ENCODE data around the gene GNG12. TPM values are rescaled to one million over a fixed set of nuclear protein-coding genes. Genes with fewer than 3 reads are reported as not detected.

GNG12 gene
- total RNA-seq, 2 experiments from 2014 or later = not detected

GRCh38 chr1:67676946-67677345 is 156.3 kb downstream of the GNG12 start:
- no peaks in the 10 kb centered on the region for H3K36me3 Mint-ChIP-seq (ENCODE audit: low read depth)
- no peak overlapping the region for H3K4me3 Mint-ChIP-seq
- ATAC-seq = no peak
- no peak for DNase-seq
- peaks cover 20% of the 10 kb centered on the region for H3K4me1 Mint-ChIP-seq (ENCODE audit: low read depth)
- intact Hi-C loops (cut with micrococcal nuclease) = no loop called here
- peaks cover 5% of the 10 kb centered on the region for H3K27me3 Mint-ChIP-seq
- TF ChIP-seq CTCF (IDR thresholded peaks at IDR 0.05) = no peak
- no peak overlapping the region for H3K27ac Mint-ChIP-seq
- H3K9me3 Mint-ChIP-seq = no peaks in the 10 kb centered on the region
- ChIA-PET CTCF (interaction anchor here (1.4 to 3.9 kb wide), 3 partner anchors 10 to 115 kb away, joined by 4 to 11 read pairs (median 8); no protein-coding TSS in a partner anchor), POLR2A (interaction anchor here (4.7 kb wide), 1 partner anchor 8 kb away, joined by 33 read pairs; the partner anchor contains the start of gene GADD45A)

GRCh38 chr1:67676287-67676686 is 157.0 kb downstream of the GNG12 start:
- TF ChIP-seq CTCF (IDR thresholded peaks at IDR 0.05) = no peak
- ChIA-PET POLR2A (interaction anchor here (0.8 to 4.7 kb wide), 2 partner anchors 8 to 103 kb away, joined by 3 to 33 read pairs; partner anchors contain the start of gene GADD45A), CTCF (interaction anchor here (0.6 to 4.4 kb wide), 5 partner anchors 9 to 465 kb away, joined by 3 to 16 read pairs (median 8); partner anchors contain the start of gene GADD45A)
- peaks cover 19% of the 10 kb centered on the region for H3K4me1 Mint-ChIP-seq (ENCODE audit: low read depth)
- no peaks in the 10 kb centered on the region for H3K36me3 Mint-ChIP-seq (ENCODE audit: low read depth)
- peaks cover 5% of the 10 kb centered on the region for H3K27me3 Mint-ChIP-seq
- intact Hi-C loops (cut with micrococcal nuclease) = no loop called here
- DNase-seq (no peak), ATAC-seq (no peak)
- no peak overlapping the region for H3K27ac Mint-ChIP-seq
- no peaks in the 10 kb centered on the region for H3K9me3 Mint-ChIP-seq
- H3K4me3 Mint-ChIP-seq = no peak overlapping the region

- H3K27ac Mint-ChIP-seq = no peak overlapping the region
- ChIA-PET POLR2A (interaction anchor here (0.8 to 4.7 kb wide), 2 partner anchors 9 to 103 kb away, joined by 3 to 33 read pairs; partner anchors contain the start of gene GADD45A), CTCF (interaction anchor here (0.6 to 4.4 kb wide), 5 partner anchors 9 to 465 kb away, joined by 3 to 16 read pairs (median 8); partner anchors contain the start of gene GADD45A)
- H3K9me3 Mint-ChIP-seq = no peaks in the 10 kb centered on the region
- DNase-seq = peak; percentile 17
- no peak overlapping the region for H3K4me3 Mint-ChIP-seq
- peaks cover 5% of the 10 kb centered on the region for H3K27me3 Mint-ChIP-seq
- ATAC-seq = no peak
- intact Hi-C loops (cut with micrococcal nuclease) = no loop called here
- H3K4me1 Mint-ChIP-seq (ENCODE audit: low read depth) = peaks cover 19% of the 10 kb centered on the region
- no peak for TF ChIP-seq CTCF (IDR thresholded peaks at IDR 0.05)
- H3K36me3 Mint-ChIP-seq (ENCODE audit: low read depth) = no peaks in the 10 kb centered on the region
These were observed 157.5 kb downstream of the GNG12 start for GRCh38 chr1:67675800-67676199.

GRCh38 chr1:67674260-67675011 is 158.8 kb downstream of the GNG12 start:
- ATAC-seq (peak; percentile 96), DNase-seq (peak; percentile 80)
- TF ChIP-seq CTCF (IDR thresholded peaks at IDR 0.05) = no peak
- POLR2A ChIA-PET = interaction anchor here (4.7 kb wide), 1 partner anchor 10 kb away, joined by 33 read pairs; the partner anchor contains the start of gene GADD45A
- peaks cover 10% of the 10 kb centered on the region for H3K27me3 Mint-ChIP-seq
- intact Hi-C loops (cut with micrococcal nuclease) = no loop called here
- H3K36me3 Mint-ChIP-seq (ENCODE audit: low read depth) = no peaks in the 10 kb centered on the region
- H3K4me3 Mint-ChIP-seq = peak overlapping the region; percentile 20
- CTCF ChIA-PET = interaction anchor here (1.0 to 4.4 kb wide), 7 partner anchors 10 to 138 kb away, joined by 3 to 16 read pairs (median 4); partner anchors contain the start of gene GADD45A
- H3K4me1 Mint-ChIP-seq (ENCODE audit: low read depth) = peaks cover 19% of the 10 kb centered on the region
- H3K9me3 Mint-ChIP-seq = no peaks in the 10 kb centered on the region
- H3K27ac Mint-ChIP-seq = peak overlapping the region; percentile 78
